CD4-positive, alpha-beta T cell treated with Interleukin-15 for 1 hour (primary cell): ENCODE data around the gene FIGNL1.

Experiments
- DNase-seq: peaks from one replicate; pipeline ENCODE4 v3.0.0-alpha.2; 2020

Gene FIGNL1

GRCh38 chr7:50449881-50450589, at the start of gene FIGNL1:
Gene FIGNL1, minus strand, starts transcription at chr7:50450350. Its CDS starts 3,063 bp downstream, at chr7:50447287.
- DNase-seq, result peak; percentile 81

GRCh38 chr7:50499092-50499491, 48.9 kb upstream of the FIGNL1 start:
- DNase-seq, result no peak

GRCh38 chr7:50497968-50498367, 47.8 kb upstream of the FIGNL1 start:
- DNase-seq, result no peak

- no peak for DNase-seq
Observed at GRCh38 chr7:50497068-50497642, 47.0 kb upstream of the FIGNL1 start.

GRCh38 chr7:50496569-50496968, 46.4 kb upstream of the FIGNL1 start:
- no peak for DNase-seq

- DNase-seq, result no peak
Observed at GRCh38 chr7:50495746-50496145, 45.6 kb upstream of the FIGNL1 start.

GRCh38 chr7:50492770-50493519, 42.8 kb upstream of the FIGNL1 start:
- no peak for DNase-seq

- DNase-seq, result no peak
Observed at GRCh38 chr7:50491943-50492342, 41.8 kb upstream of the FIGNL1 start.

- no peak for DNase-seq
Observed at GRCh38 chr7:50491209-50491608, 41.1 kb upstream of the FIGNL1 start.

GRCh38 chr7:50488379-50488778, 38.2 kb upstream of the FIGNL1 start:
- DNase-seq, result no peak

GRCh38 chr7:50486512-50486911, 36.4 kb upstream of the FIGNL1 start:
- no peak for DNase-seq

GRCh38 chr7:50481867-50482266, 31.7 kb upstream of the FIGNL1 start:
- no peak for DNase-seq

GRCh38 chr7:50480797-50481196, 30.6 kb upstream of the FIGNL1 start:
- DNase-seq, result no peak

- no peak for DNase-seq
Observed at GRCh38 chr7:50479743-50480517, 29.8 kb upstream of the FIGNL1 start.

- DNase-seq, result no peak
Observed at GRCh38 chr7:50477640-50478039, 27.5 kb upstream of the FIGNL1 start.

GRCh38 chr7:50476953-50477625, 26.9 kb upstream of the FIGNL1 start:
- no peak for DNase-seq

GRCh38 chr7:50475340-50475739, 25.2 kb upstream of the FIGNL1 start:
- no peak for DNase-seq

- no peak for DNase-seq
Observed at GRCh38 chr7:50474382-50475160, 24.4 kb upstream of the FIGNL1 start.

GRCh38 chr7:50473531-50473930, 23.4 kb upstream of the FIGNL1 start:
- DNase-seq, result no peak

GRCh38 chr7:50472427-50472826, 22.3 kb upstream of the FIGNL1 start:
- no peak for DNase-seq

GRCh38 chr7:50471970-50472369, 21.8 kb upstream of the FIGNL1 start:
- no peak for DNase-seq
